Transverse colon (tissue), 3 donors: ENCODE results near the gene HS3ST5.

ENCODE experiments used
- CTCF ChIP-seq, 5 experiments: fragments of 200-600 bp in 3 of 5; fragments of 450-650 bp in 2 of 5; sonication (generic) in 3 of 5; IDR thresholded peaks; 1 replicate in 2 of 5; 2 replicates in 3 of 5; pipeline ENCODE4 v1.5.1; 2016 to 2017; ENCODE audit warnings: antibody characterized with exemption in 5 of 5, inconsistent platforms in 3 of 5, mild to moderate bottlenecking in 2 of 5, moderate library complexity in 1 of 5
- POLR2A ChIP-seq: fragments of 450-650 bp; IDR thresholded peaks from one replicate; pipeline ENCODE4 v1.6.1; 2016; ENCODE audit warnings: antibody characterized with exemption, mild to moderate bottlenecking, moderate library complexity

GRCh38 chr6:114216789-114217467 is 125.9 kb downstream of the HS3ST5 start:
- TF ChIP-seq POLR2A (no peak), CTCF (IDR thresholded peaks at IDR 0.05) (no peak)
